ENCODE measurements around the gene RSRC1.
"Not testable (repeated sequence)": the region's sequence is repeated elsewhere in the genome, so short reads cannot be mapped to it uniquely, and the experiment has no call there.

Gene RSRC1

GRCh38 chr3:158483701-158484235 lies 373.9 kb downstream of the RSRC1 start:
- DNase-seq, result no peak

GRCh38 chr3:158486200-158486599 lies 376.3 kb downstream of the RSRC1 start:
- DNase-seq, result no peak

DNA sequence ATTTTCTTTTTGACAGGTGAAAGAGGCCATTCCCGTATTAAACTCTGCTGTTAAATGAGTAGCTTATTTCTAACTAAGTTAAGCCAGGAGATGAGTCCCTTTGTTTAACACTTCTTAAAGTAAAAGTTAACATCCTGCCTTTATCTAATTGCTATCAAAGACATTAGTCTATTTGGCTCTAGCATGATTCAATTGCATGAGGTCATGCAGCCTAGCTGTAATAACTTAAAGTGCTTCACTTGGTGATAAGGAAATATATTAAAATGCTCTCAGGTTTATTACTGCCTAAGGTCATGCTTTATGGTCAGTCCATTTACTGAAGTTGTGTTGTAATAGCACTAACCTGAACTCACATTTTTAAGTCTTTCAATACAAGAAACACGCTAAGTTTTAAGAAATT lies 378.8 kb downstream of the RSRC1 start:
- no peak for DNase-seq

DNA sequence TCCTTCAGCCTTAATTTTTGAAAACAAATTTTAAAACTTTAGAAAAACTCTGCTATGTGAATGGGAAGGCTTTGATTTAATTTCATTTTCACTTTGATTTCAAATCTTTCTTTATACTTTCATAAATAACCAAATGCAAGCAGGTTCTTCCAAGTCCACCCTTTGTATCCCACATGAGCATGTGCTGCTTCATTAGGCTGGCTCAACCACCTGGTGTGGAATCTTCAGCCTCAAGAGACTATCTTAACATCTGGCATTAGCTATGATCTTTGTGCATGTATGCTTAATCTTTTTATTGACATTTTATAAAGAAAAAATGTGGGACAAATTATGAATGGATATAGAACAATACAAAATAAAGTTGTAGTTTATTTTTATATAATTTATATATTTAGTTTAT lies 379.3 kb downstream of the RSRC1 start:
- DNase-seq, result no peak

GRCh38 chr3:158491968-158492367 lies 382.1 kb downstream of the RSRC1 start:
- DNase-seq, result no peak

DNA sequence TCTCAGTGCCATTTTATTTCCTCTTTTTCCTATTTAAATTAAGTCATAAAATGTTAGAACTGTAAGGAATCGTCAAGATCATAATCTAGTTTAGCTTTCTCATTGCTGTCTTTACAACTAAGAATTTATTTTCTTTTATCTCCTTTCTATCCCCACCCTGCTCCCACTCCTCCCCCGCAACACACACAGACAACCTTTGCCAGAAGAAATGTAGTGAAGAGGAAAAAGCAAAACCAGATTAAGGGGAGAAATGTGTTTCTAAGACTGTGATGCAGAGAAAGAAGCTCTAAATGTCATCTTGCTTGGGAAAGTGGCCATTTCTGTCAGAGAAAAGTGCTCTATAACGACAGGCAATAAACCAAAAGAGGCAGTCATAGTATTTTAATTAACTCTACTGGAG lies 382.8 kb downstream of the RSRC1 start:
- DNase-seq, result no peak

GRCh38 chr3:158493931-158494330 lies 384.0 kb downstream of the RSRC1 start:
- no peak for DNase-seq

DNA sequence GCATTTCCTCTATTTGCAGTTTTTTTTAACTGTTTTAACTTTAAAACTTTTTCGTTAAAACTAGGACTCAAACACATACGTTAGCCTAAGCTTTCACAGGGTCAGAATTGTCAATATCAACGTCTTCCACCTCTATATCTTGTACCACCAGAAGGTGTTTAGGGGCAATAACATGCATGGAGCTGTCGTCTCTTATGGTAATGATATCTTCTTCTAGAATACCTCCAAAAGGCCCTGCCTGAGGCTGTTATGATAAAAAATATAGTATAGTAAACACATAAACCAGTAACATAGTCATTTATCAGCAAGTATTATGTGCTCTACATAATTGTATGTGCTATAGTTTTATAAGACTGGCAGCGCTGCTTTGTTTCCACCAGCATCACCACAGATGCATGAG lies 384.8 kb downstream of the RSRC1 start:
- no peak for DNase-seq

DNA sequence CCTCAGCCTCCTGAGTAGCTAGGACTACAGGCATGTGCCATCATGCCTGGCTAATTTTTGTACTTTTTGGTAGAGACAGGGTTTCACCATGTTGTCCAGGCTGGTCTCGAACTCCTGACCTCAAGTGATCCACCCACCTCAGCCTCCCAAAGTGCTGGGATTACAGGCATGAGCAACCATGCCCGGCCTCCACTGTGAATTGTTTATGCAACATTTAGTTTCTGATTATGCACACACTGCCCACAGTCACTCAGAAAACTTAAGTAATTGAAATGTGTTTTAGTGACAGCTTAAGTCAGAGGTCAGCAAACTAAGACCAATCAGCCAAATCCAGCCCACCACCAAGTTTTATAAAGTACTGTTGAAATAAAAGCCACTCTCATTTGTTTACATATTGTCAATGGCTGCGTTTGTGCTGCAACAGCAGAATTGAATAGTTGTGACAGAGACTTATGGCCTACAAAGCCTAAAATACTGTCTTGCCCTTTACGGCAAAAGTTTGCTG lies 385.6 kb downstream of the RSRC1 start:
- not testable (repeated sequence) for DNase-seq

DNA sequence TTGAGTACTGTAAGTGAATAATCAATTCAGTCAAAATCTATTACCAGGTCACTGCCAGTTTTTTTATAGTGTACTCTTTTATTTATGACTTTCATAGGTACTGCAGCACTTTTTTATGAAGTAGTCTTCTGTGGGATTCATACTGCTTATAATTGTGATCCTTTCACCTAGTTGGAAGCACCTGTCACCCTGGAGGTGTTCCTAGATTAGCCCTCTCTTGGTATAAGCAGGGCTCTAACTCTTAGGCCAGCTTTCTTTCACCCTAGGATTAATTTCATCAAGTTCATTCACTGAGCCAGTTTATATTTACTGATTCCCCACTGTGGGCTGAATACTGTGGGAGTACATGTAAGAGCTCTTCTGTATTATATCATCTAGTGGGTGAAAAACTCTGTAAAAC lies 395.2 kb downstream of the RSRC1 start:
- DNase-seq, result no peak

- DNase-seq, result no peak
Observed at GRCh38 chr3:158506456-158506855, 396.6 kb downstream of the RSRC1 start.

DNA sequence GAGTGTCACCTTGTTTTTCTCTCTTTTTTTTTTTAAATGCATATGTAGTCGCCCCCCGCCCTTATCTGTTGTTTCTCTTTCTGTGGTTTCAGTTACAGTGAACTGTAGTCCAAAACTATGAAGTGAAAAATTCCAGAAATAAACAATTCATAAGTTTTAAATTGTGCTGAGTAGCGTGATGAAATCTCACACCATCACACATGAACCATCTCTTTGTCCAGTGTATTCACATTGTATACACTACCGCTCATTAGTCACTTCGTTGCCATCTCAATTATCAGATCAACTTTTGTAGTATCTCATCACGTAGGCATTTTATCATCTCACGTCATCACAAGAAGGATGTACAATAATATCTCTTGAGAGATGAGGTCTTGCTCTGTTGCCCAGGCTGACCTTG lies 398.6 kb downstream of the RSRC1 start:
- no peak for DNase-seq

DNA sequence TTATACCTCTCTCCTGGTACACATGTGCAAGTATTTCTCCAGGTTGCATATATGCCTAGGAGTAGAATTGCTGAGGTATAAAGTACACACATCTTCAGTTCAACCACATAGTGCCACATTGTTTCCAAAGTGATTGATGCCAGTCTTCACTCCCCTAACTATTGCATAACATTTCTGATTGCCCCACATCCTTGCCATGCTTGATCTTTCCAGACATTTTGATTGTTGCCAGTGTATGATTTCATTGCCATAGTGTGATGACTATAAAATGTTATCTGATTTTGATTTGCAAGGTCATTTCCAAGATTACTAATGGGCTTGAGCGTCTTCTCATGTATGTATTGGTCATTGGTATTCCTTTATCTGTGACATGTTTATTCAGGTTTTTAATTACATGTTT lies 400.0 kb downstream of the RSRC1 start:
- no peak for DNase-seq

DNA sequence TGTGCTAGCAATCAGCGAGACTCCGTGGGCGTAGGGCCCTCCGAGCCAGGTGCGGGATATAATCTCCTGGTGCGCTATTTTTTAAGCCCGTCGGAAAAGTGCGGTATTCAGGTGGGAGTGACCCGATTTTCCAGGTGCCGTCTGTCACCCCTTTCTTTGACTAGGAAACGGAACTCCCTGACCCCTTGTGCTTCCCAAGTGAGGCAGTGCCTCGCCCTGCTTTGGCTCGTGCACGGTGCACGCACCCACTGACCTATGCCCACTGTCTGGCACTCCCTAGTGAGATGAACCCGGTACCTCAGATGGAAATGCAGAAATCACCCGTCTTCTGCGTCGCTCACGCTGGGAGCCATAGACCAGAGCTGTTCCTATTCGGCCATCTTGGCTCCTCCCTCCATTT lies 406.8 kb downstream of the RSRC1 start:
- not testable (repeated sequence) for DNase-seq

DNA sequence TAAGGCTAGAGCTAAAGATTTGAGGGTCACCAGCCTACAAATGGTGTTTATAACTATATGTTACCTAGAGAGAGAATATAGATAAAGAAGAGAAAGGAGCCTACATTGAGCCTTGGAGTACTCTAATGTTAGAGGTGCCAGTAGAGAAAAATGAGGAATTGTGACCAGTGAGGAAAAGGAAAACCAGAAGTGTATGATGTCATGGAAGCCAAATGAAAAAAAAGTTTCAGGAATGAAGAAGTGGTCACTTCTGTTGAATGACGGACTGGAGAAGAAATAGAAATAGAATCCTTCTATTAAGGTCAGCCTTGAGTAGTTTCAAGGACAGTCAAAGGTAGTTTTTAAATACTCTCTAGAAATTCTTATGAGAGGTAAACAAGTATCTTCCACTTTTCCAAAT lies 409.9 kb downstream of the RSRC1 start:
- no peak for DNase-seq

- no peak for DNase-seq
Observed at GRCh38 chr3:158520433-158520832, 410.5 kb downstream of the RSRC1 start.

- DNase-seq, result no peak
Observed at GRCh38 chr3:158522221-158523136, 412.6 kb downstream of the RSRC1 start.

DNA sequence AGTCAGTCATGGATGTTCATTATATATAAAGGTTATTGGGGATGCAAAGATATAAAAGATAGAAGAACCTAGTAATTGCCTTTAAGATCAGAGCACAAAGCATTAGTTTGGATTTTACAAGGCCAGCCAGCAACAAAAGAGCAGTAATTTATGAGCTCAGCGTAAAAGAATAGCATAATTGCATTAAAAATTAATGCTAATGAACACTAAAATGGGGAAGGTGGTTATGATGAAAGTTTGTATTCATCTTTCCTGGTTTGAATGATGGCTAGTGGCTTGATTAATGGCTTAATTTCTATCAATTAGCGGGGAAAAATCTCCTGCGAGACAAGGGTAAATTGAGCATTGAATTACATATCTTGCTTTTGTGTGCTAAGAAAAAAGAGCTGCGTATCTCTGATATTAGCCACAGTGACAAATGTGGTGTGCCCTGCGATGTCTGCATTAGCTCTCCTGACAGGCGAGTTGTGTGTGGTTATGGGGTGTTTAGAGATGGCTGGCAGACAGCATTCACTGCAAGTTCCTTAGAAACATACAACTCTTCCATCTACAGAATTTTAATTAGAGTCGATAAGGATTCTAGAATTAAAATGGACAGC lies 418.3 kb downstream of the RSRC1 start:
- DNase-seq, result no peak

DNA sequence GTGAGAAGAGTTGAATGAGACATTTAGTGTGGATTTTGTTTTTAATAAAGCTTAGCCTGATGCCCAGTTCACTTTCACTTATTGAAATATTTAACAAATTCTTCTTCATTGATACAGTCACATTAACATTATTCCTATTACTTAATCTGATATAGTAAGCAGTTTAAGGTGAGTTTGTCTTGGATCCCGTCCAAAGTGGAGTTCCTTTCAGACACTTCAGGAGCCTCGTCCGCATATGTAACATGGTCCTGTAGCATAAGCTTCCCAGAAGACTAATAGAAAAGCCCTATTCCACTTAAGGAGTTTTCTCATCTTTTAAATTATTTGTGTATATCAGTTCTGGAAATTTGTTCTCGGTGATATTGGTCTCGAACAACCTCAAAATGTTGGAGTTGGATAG lies 421.4 kb downstream of the RSRC1 start:
- DNase-seq, result peak; percentile 28

- DNase-seq, result no peak
Observed at GRCh38 chr3:158532099-158532734, 422.3 kb downstream of the RSRC1 start.

DNA sequence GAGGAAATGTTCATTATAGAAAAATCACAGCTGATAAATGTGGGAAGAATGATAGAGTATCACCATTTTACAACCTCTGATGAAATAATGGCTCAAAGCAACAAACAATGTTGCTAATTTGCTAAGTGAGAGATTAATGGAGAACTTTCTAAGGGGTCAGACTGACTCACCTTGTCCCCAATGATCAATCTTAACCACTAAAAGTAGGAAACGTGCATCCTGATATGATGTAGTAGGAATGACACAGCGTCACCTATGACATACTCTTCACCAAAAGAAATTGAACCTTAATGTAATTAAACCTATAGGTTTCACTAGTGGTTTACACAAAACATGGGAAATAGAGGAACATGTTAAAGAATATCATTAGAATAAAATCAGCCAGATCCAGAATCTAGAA lies 426.0 kb downstream of the RSRC1 start:
- no peak for DNase-seq

- DNase-seq, result no peak
Observed at GRCh38 chr3:158539414-158540014, 429.6 kb downstream of the RSRC1 start.

GRCh38 chr3:158540066-158540465 lies 430.2 kb downstream of the RSRC1 start:
- no peak for DNase-seq

Measured in DMS153 (cell line).